GM12874 (cell line): ENCODE results near the gene SLAMF9.

ENCODE experiments used
- TF ChIP-seq, protein P1 (sequence below): IDR thresholded peaks from 2 replicates; pipeline ENCODE4 v1.5.1; 2011; ENCODE audit warnings: low read depth, mild to moderate bottlenecking, control low read depth, low read length, moderate library complexity; ENCODE audit not compliant: insufficient read depth

SLAMF9 gene

DNA sequence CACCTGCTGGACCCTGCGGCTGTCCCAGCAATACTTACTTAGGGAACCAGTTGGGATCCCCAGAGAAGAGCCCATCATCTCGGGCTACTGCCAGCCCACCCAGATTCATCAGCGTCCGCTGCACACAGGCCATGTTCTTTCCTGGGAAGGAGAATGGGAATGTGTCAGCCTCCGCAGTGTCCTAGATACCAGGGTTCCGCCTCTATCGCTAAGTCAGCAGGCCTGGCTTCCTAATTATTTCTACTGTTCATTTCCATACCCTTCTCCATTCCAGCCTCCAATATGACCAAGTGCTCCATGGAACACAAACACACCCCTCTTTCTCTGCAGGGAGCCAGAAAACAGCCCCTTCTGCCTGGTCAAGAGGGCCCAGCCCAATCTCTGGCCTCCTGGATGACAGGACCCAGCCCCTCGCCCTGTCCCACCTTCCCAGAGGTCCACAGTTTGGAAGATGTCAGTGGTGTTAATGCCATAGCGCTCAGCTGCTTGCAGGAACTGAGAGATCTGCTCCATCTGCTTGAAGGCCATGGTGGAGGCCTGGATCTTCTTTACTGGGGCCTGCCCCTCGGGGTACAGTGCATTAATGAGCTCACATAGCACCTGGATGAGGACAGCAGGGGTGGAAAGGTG, 34.7 kb downstream of the SLAMF9 start:
- TF ChIP-seq, protein P1, sequence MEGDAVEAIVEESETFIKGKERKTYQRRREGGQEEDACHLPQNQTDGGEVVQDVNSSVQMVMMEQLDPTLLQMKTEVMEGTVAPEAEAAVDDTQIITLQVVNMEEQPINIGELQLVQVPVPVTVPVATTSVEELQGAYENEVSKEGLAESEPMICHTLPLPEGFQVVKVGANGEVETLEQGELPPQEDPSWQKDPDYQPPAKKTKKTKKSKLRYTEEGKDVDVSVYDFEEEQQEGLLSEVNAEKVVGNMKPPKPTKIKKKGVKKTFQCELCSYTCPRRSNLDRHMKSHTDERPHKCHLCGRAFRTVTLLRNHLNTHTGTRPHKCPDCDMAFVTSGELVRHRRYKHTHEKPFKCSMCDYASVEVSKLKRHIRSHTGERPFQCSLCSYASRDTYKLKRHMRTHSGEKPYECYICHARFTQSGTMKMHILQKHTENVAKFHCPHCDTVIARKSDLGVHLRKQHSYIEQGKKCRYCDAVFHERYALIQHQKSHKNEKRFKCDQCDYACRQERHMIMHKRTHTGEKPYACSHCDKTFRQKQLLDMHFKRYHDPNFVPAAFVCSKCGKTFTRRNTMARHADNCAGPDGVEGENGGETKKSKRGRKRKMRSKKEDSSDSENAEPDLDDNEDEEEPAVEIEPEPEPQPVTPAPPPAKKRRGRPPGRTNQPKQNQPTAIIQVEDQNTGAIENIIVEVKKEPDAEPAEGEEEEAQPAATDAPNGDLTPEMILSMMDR: no peak

DNA sequence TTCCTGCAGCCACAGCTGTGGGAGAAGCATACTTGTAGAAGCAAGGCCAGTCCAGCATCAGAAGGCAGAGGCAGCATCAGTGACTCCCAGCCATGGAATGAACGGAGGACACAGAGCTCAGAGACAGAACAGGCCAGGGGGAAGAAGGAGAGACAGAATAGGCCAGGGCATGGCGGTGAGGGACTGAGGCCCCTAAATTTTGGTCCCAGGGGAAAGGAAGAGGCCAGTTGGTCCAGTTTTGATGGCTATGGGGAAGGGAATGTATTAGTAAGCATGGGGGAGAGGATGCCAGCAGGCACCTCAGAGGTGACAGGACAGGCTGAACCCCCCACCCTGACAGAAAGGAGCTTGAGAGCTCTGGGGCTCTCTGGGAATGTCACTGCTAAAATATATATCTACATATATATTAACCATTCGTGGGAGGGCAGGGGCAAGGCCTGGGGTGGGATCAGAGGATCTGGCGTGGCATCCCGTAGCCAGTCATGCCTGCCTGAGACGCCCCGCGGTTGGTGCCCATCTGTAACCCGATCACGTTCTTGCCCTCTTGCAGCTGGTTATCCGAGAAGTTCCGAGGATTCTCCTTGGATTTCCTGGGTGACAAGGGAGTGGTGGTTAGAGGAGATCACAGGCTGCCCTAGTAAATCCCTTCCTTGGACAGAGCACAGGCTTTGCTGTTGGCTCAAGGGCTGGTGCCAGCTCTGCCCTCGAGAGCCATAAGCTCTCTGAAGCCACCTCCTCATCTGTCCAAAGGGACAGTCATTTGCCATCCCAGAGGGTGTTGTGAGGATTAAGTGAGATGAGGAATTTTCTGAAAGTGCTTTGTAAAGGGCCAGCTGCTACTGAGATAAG, 35.5 kb downstream of the SLAMF9 start:
- TF ChIP-seq, protein P1: no peak

DNA sequence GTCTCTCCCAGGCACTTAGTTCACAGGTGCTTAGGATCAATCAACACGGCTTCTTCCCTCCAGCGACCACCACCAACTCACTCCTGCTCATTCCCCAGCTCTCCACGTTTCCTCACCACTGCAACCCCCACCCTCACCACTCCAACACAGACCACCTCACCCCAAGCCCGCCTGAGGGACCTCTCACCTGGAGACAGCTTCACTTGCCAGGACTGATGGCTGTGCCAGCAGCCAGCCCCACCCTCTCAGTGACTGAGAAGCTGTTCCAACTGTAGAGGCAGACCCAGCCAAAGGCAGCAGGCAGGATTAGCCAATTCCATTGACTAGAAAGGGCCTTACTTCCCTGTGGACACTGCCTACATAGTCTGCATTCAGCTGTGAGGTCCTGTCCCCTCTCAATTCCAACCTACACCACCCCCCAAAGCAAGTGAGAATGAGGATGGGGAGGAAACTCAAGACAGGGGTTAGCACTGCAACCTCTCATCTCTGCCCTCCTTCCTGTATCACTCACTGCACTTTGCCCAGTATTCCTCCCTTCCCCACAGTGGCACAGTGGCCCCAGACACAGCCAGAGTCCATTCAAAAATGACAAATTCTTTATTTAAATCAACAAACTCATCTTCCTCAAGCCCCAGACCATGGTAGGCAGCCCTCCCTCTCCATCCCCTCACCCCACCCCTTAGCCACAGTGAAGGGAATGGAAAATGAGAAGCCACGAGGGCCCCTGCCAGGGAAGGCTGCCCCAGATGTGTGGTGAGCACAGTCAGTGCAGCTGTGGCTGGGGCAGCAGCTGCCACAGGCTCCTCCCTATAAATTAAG, 36.3 kb downstream of the SLAMF9 start:
- TF ChIP-seq, protein P1: no peak

DNA sequence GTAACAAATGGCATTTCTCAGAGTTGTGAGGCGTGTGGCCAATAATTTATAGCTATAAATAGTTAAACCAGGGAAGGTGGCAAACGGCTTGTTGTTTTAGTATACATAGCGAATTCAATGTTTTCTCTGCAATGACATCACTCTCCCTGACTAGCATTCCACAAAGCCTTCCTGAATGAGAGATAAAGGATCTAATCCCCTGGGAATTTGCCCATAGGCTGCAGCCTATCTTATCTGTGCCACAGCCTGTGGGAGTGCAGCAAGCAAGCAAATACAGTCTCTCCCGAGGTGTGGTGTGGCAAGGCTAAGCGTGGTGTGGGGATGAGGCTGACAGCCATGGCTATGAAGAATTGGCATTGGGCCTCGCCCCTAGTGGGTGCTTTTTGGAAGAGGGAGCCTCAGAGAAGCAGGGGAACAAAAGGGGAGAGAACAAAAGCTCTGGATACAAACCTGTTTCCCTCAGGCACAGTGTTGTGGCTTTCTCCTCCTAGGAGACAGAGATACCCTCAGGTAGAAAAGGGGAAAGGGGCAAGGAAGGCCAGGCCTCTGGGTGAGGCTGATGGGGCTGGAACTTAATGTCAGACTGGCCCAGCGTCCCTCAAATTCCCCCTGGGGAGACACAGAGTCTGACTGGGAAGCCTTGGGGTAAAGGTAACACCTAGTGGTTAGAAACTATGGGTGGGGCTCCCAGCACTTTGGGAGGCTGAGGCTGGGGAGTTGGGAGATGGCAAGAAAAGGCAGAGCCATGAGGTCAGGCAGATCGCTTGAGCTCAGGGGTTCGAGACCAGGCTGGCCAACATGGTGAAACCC, 37.6 kb downstream of the SLAMF9 start:
- TF ChIP-seq, protein P1: no peak

- TF ChIP-seq, protein P1: no peak
Measured at GRCh38 chr1:159915571-159916241, 38.3 kb downstream of the SLAMF9 start.

DNA sequence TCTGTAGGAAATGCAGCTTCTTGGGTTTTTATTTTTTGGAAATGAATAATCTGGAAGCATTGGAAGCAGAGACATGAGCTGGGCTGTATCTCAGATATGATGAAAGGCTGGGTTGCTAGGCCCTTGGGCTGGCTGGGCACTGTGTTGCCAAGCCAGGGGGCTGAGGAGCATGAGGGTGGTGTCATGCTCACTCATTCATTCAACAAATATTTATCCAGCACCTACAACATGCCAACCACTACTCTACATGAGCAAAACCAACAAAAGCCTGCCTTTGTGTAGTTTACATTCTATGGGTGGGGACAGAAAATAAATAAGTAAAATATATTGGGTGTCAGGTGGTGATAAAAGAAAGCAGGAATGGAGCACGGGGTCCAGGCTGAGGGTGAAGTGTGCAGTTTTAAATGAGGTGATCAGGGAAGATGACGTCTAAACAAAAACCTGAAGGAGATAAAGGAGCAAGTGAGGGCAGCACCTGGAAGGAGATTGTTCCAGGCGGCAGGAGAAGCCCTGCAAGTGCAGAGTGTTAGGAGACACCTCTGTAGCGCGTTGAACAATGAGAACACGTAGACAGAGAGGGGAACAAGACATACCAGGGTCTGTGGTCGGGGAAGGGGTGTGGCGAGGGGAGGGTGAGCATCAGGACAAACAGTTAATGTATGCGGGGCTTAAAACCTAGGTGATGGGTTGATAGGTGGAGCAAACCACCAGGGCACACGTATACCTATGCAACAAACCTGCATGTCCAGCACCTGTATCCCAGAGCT, 39.6 kb downstream of the SLAMF9 start:
- TF ChIP-seq, protein P1: no peak
